Cardiac septum (tissue), 1 donor: ENCODE data around the gene TRIP11. TPM values are rescaled to one million over a fixed set of nuclear protein-coding genes. Genes with fewer than 3 reads are reported as not detected.

Experiments used
- DNase-seq: peaks from one replicate; pipeline ENCODE4 v3.0.0-alpha.2; 2020; ENCODE audit warnings: low spot score
- intact Hi-C: fragments of 100-400 bp; cut with DNase I; formaldehyde crosslinking; loops from one replicate; pipeline ENCODE4 v1.14.0; 2022
- total RNA-seq: library from RNA; stranded (reverse); fragmentation: NEBNext Ultra II Directional; extraction: Animal tissue kit (Norgen Biotek cat#: 25700); gene quantifications from one replicate; pipeline ENCODE4 v1.2.1, GENCODE V29; 2021
- donor health status: DM: no; HTN: no; CAD: no.

Gene TRIP11
- total RNA-seq, 1 donor from 2014 or later = 68.0 TPM

DNA sequence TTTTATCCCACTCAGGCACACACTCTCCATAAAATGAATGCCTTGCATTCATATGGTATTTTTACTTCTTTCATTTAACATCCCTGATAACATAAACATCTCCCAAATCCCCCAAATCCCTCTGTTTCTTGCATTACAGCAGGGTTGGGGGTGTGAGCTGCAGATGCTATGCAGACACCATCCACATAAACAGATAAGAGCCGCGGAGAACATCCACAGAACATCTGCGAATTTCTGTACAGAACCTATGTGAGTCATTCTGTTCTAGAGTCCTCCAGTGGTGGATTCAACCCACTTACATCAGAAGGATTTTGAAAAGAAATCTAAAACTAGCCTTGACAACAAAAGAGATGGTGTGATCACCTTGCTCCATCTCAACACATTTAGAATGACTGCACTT lies 112.7 kb downstream of the TRIP11 start:
- intact Hi-C loops = no loop called here

DNA sequence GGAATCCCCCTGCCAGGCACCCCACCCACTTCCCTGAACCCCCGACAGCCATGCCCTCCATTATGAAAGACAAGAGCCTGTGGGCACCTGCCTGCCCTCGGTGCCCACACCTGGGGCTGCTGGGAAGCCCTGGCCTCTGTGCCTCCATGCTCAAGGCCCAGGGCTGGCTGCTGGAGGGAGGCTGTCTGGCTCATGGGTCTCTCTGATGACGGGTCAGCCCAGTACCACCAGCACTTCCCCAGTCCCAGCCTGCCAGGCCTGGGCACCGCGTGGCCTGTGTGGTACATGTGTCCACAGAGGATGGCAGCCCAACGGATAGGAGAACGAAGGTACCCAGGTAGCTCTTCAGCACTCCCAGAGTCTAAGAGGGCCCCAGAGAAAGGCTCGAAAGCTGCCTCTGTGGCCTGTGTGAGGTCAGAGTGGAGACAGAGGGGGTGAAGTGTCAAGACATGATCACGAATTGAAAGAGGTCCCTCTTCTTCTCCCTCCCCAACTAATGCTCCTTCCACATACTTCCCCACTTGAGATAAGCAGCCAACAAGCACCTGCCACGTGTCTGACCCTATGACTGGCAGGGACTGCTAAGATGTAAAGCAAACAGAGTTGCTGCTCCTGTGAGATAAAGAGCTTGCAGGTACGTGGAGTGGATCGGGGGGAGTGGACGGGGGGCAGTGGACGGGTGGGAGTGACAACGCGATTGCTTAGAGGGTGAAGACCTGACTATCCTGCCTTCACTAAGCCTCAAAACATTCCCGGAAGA lies 113.5 kb downstream of the TRIP11 start:
- DNase-seq = no peak
- intact Hi-C loops = no loop called here

More for the DNA sequence above, 112.7 kb downstream of the TRIP11 start:
- no peak for DNase-seq

DNA sequence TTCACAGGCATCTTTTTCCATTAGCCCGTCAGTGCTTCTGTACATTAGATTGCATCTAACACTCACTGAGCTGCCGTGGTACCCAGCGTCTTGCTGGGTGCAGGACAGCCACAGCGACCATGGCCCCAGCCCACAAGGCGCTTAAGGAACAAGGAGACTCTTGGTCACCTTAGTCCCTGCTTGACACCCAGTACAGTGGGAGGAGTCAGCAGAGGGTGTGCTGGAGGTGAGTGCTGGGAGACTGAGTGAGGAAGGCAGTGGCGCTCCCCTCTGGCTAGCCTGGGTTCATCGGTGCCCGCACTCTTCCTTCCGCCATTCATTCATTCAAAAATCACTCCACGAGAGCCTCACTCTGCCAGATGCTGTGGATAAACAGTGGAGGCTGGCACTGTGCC lies 114.1 kb downstream of the TRIP11 start:
- DNase-seq = no peak
- intact Hi-C loops = no loop called here

DNA sequence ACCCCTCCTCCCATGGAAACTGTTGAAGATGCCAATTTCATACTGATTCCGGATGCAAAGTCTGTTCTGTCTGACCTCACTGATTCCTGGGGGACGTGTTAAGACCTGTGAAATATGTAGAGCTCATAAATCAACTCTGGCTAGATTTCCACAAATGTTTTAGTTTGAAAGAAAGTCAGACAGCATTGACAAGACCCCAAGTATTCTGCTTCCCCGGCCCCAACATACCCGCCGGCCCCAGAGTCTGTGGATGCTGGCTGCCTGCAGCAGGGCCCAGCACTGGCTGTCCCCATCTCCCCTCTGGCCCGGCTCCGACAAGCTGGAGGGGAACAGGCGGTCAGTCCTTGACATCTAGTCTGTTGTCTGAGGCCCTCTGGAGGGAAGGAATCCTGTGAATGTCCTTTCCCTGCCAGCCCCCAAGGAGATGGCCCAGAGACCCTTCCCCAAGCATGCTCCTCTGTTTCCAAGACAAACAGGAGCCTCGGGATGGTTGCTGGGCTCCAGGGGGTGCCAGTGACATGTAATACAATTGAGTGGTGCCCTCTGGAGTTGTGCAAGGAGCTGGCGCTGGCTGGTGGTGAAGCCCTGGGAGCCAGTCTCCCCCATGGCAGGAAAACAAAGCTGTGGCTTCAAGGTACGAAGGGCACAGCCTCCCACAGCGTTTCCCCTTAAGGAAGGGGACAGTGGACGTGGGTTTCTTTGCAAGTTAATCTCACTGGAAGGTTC lies 114.7 kb downstream of the TRIP11 start:
- DNase-seq = no peak
- intact Hi-C loops = no loop called here

DNA sequence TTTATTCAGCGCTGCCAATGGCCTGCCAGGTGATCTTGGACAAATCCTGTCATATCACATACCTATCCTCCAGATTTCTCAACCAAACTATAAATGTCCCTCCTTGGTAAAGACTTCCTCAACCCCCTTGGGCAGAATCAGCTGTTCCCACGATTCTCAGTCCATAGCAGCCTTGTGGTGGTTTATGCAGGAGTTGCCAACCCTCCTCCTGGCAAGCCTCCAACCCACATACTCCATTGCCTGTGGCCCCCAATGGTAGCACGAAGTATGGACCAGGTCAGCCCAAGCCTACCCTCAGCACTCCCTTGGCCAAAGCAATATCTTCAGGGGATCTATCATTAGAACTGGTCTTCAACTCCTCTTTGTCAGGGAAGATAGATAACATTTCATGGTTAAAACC lies 119.3 kb downstream of the TRIP11 start:
- DNase-seq = no peak
- intact Hi-C loops = no loop called here

DNA sequence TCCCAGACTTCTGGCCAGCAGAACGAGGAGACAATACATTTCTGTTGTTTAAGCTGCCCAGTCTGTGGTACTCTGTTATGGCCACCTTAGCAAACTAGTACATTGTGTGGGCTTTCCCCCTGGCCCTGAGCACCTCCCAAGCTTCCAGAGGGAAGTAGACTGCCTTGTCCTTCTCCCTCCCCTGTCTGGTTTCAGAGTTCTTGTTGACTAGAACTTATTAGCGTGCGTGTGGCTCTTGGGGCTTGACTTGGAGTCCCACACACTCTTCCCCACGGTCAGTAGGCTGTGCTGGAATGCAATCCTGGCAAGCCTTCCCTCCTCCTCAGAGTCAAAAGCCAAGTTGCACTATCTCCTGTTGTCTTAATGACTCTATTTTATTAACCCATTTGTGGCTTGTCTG lies 120.0 kb downstream of the TRIP11 start:
- intact Hi-C loops = no loop called here
- no peak for DNase-seq

DNA sequence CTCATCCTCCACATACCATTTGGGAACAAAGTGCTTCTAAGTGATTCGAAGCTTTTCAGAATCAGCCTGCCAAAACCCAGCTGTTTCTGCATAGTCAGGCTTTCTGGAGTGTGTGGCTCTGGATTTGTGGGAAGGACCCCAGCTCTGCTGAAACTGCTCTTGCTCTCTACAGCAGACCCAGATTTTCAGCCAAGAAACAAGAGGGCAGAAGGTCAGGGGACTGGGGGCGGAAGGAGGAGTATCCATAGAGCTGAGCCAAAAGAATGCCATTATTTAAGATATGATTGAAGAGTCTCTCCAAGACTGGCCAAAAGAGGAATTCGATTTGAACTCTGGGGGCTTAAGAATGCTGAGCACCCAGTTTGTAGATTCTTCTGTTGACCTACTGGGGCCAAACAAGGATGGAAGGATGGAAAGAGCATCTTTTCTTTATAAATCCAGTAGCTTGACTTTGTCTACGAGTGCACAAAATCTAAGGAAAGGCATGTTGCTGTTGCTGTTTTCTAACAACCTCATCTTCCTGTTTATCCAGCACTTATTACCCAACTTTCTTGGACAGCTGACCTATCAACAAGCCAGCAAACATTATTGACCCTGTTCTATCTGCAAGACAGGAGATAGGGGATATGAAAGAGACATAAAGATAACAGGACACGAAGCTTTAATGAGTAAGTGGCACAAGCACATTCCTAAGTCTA lies 121.5 kb downstream of the TRIP11 start:
- intact Hi-C loops = no loop called here
- no peak for DNase-seq

Other genes with a start within 250 kb of the TRIP11 start
- 1.7 TPM for gene TC2N, start 172.5 kb downstream of the TRIP11 start, total RNA-seq
- 31.8 TPM for gene FBLN5, start 92.4 kb downstream of the TRIP11 start, total RNA-seq
- 17.6 TPM for gene ATXN3, start 66.5 kb upstream of the TRIP11 start, total RNA-seq
- 410 TPM for gene NDUFB1, start 81.6 kb upstream of the TRIP11 start, total RNA-seq
- gene CPSF2, start 81.9 kb upstream of the TRIP11 start, total RNA-seq = 41.1 TPM